ENCODE measurements around the gene CAB39. TPM values are rescaled to one million over a fixed set of nuclear protein-coding genes. Genes with fewer than 3 reads are reported as not detected.
A peak's percentile ranks its signal among the peaks of the same experiment; 100 is the strongest.

Gene CAB39
- total and polyA plus RNA-seq, 2 experiments from 2014 or later: 31.9 to 36.2 TPM

- TF ChIP-seq, protein P1, sequence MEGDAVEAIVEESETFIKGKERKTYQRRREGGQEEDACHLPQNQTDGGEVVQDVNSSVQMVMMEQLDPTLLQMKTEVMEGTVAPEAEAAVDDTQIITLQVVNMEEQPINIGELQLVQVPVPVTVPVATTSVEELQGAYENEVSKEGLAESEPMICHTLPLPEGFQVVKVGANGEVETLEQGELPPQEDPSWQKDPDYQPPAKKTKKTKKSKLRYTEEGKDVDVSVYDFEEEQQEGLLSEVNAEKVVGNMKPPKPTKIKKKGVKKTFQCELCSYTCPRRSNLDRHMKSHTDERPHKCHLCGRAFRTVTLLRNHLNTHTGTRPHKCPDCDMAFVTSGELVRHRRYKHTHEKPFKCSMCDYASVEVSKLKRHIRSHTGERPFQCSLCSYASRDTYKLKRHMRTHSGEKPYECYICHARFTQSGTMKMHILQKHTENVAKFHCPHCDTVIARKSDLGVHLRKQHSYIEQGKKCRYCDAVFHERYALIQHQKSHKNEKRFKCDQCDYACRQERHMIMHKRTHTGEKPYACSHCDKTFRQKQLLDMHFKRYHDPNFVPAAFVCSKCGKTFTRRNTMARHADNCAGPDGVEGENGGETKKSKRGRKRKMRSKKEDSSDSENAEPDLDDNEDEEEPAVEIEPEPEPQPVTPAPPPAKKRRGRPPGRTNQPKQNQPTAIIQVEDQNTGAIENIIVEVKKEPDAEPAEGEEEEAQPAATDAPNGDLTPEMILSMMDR (IDR thresholded peaks at IDR 0.05; ENCODE audit: low read depth, low read length): no peak
- H3K27me3 ChIP-seq: no peaks in the 10 kb centered on the region
- H3K4me3 ChIP-seq: no peak overlapping the region
- H3K27ac ChIP-seq: no peak overlapping the region
- peaks cover 16% of the 10 kb centered on the region for H3K4me1 ChIP-seq (ENCODE audit: low read depth)
- H3K36me3 ChIP-seq: no peaks in the 10 kb centered on the region
- DNase-seq (ENCODE audit: low read depth in 1 of 2, low spot score in 1 of 2): no peak
- H3K9me3 ChIP-seq (ENCODE audit: low read depth): no peaks in the 10 kb centered on the region
These were observed 30.1 kb downstream of the CAB39 start for GRCh38 chr2:230742781-230743180.

DNA sequence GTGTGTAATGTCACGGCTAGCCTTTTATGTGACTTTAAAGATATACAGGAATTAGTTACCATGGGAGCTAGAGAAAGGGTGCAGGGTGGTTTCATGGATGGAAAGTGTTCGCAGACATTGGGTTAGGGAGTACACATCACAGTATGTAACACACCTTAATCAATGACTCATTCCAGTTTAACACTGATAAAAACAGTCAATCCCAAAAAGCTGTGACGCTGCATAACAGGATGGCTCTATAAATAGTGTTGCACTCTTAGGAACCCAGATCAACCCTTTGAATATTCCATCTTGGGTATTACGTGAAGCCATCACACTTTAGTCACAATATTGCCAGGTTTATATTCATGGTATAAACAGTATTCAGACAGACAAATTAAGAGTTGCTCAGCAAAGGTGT is 33.6 kb downstream of the CAB39 start:
- H3K4me1 ChIP-seq (ENCODE audit: low read depth): peaks cover 5% of the 10 kb centered on the region
- TF ChIP-seq, protein P1 (IDR thresholded peaks at IDR 0.05; ENCODE audit: low read depth, low read length): no peak

GRCh38 chr2:230748087-230748486 is 35.4 kb downstream of the CAB39 start:
- no peak overlapping the region for H3K4me3 ChIP-seq
- no peaks in the 10 kb centered on the region for H3K9me3 ChIP-seq (ENCODE audit: low read depth)
- no peaks in the 10 kb centered on the region for H3K27me3 ChIP-seq
- DNase-seq (ENCODE audit: low read depth in 1 of 2, low spot score in 1 of 2): no peak
- H3K36me3 ChIP-seq: no peaks in the 10 kb centered on the region
- peaks cover 5% of the 10 kb centered on the region for H3K4me1 ChIP-seq (ENCODE audit: low read depth)
- H3K27ac ChIP-seq: no peak overlapping the region
- TF ChIP-seq, protein P1 (IDR thresholded peaks at IDR 0.05; ENCODE audit: low read depth, low read length): no peak

More for the DNA sequence above, 33.6 kb downstream of the CAB39 start:
- no peaks in the 10 kb centered on the region for H3K9me3 ChIP-seq (ENCODE audit: low read depth)
- DNase-seq (ENCODE audit: low read depth in 1 of 2, low spot score in 1 of 2): no peak
- H3K27ac ChIP-seq: peak overlapping the region; percentile 10
- no peaks in the 10 kb centered on the region for H3K27me3 ChIP-seq
- no peak overlapping the region for H3K4me3 ChIP-seq
- H3K36me3 ChIP-seq: no peaks in the 10 kb centered on the region

GRCh38 chr2:230749111-230749510 is 36.5 kb downstream of the CAB39 start:
- H3K27ac ChIP-seq: no peak overlapping the region
- H3K4me1 ChIP-seq (ENCODE audit: low read depth): peaks cover 5% of the 10 kb centered on the region
- no peak overlapping the region for H3K4me3 ChIP-seq
- H3K36me3 ChIP-seq: no peaks in the 10 kb centered on the region
- TF ChIP-seq, protein P1 (IDR thresholded peaks at IDR 0.05; ENCODE audit: low read depth, low read length): no peak
- H3K27me3 ChIP-seq: no peaks in the 10 kb centered on the region
- no peak for DNase-seq (ENCODE audit: low read depth in 1 of 2, low spot score in 1 of 2)
- H3K9me3 ChIP-seq (ENCODE audit: low read depth): no peaks in the 10 kb centered on the region

GRCh38 chr2:230751062-230751461 is 38.4 kb downstream of the CAB39 start:
- TF ChIP-seq, protein P1 (IDR thresholded peaks at IDR 0.05; ENCODE audit: low read depth, low read length): no peak
- Histone ChIP-seq H3K36me3 (no peaks in the 10 kb centered on the region), H3K27me3 (no peaks in the 10 kb centered on the region), H3K27ac (no peak overlapping the region), H3K9me3 (ENCODE audit: low read depth) (no peaks in the 10 kb centered on the region), H3K4me3 (no peak overlapping the region), H3K4me1 (ENCODE audit: low read depth) (peaks cover 3% of the 10 kb centered on the region)
- peak in 1 of 2 donors; percentile 53 for DNase-seq (ENCODE audit: low read depth in 1 of 2, low spot score in 1 of 2)

- Histone ChIP-seq H3K9me3 (ENCODE audit: low read depth) (no peaks in the 10 kb centered on the region), H3K36me3 (no peaks in the 10 kb centered on the region), H3K4me1 (ENCODE audit: low read depth) (no peaks in the 10 kb centered on the region), H3K4me3 (no peak overlapping the region), H3K27ac (no peak overlapping the region), H3K27me3 (no peaks in the 10 kb centered on the region)
- TF ChIP-seq, protein P1 (IDR thresholded peaks at IDR 0.05; ENCODE audit: low read depth, low read length): no peak
- no peak for DNase-seq (ENCODE audit: low read depth in 1 of 2, low spot score in 1 of 2)
These were observed 41.6 kb downstream of the CAB39 start for GRCh38 chr2:230754200-230754599.

All from cardiac muscle cell (in vitro differentiated cells and primary cell).